C4-2B (cell line): ENCODE data around the gene TSPAN18.

Source experiments
- ZFX ChIP-seq: fragments of 450-650 bp; IDR thresholded peaks from 2 replicates; pipeline ENCODE4 v1.6.1; 2017
- TF ChIP-seq, protein P1 (sequence below): fragments of 450-650 bp; conservative IDR thresholded peaks from 2 replicates; pipeline ENCODE4 v1.5.1; 2017; ENCODE audit warnings: mild to moderate bottlenecking

DNA sequence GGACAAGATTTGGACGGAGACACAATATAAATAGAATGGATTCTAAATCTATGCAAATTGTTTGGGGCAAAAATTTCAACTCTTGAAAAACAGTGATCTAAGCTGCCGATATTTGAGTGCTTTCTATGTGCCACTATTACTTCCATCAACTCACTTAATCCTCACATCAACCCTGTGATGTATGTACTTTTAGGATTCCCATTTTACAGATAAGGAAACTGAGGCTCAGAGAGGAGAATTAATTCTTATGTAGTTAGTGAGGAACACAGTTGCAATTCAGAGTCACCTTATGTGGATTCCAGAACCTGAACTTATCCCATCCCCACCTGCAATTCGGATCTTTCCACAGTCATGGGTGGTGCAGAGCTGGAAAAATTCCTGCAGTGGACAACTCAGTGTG lies 60.3 kb downstream of the TSPAN18 start:
- TF ChIP-seq, protein P1, sequence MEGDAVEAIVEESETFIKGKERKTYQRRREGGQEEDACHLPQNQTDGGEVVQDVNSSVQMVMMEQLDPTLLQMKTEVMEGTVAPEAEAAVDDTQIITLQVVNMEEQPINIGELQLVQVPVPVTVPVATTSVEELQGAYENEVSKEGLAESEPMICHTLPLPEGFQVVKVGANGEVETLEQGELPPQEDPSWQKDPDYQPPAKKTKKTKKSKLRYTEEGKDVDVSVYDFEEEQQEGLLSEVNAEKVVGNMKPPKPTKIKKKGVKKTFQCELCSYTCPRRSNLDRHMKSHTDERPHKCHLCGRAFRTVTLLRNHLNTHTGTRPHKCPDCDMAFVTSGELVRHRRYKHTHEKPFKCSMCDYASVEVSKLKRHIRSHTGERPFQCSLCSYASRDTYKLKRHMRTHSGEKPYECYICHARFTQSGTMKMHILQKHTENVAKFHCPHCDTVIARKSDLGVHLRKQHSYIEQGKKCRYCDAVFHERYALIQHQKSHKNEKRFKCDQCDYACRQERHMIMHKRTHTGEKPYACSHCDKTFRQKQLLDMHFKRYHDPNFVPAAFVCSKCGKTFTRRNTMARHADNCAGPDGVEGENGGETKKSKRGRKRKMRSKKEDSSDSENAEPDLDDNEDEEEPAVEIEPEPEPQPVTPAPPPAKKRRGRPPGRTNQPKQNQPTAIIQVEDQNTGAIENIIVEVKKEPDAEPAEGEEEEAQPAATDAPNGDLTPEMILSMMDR, result no peak
- TF ChIP-seq ZFX, result no peak
